ENCODE data around the gene IRS4. TPM values are rescaled to one million over a fixed set of nuclear protein-coding genes. Genes with fewer than 3 reads are reported as not detected.

IRS4 gene
- total RNA-seq, 4 donors from 2014 or later: 0.07 to 1.4 (median 1.0) TPM

DNA sequence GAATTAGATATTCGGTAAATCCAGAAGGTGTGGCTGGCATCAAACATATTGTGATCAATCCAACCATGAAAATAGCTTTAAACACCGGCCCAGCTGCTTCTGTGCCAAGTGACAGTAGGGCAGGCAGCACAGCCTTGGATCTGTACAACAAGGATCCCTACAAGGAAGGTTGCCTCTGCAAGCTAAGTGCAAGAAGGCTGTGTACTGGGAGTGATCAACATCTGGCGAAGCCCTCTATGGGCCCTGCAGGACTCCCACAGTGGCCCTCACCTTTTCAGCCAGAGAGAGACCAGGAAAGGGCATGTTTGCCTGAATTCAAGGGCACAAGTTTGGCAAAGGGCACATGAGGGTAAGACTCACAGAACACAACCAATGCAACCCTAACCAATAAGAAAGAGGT lies 9.6 kb downstream of the IRS4 start:
- no peak for DNase-seq (ENCODE audit: low spot score in 2 of 2)
- WGBS, 2 donors: 61 to 64% methylated on average over 3 of the region's 3 CpGs
- intact Hi-C loops (cut with DNase I; ENCODE audit: low total_unique reads): no loop called here
- TF ChIP-seq POLR2A (IDR thresholded peaks at IDR 0.05): no peak
- TF ChIP-seq, protein P1, sequence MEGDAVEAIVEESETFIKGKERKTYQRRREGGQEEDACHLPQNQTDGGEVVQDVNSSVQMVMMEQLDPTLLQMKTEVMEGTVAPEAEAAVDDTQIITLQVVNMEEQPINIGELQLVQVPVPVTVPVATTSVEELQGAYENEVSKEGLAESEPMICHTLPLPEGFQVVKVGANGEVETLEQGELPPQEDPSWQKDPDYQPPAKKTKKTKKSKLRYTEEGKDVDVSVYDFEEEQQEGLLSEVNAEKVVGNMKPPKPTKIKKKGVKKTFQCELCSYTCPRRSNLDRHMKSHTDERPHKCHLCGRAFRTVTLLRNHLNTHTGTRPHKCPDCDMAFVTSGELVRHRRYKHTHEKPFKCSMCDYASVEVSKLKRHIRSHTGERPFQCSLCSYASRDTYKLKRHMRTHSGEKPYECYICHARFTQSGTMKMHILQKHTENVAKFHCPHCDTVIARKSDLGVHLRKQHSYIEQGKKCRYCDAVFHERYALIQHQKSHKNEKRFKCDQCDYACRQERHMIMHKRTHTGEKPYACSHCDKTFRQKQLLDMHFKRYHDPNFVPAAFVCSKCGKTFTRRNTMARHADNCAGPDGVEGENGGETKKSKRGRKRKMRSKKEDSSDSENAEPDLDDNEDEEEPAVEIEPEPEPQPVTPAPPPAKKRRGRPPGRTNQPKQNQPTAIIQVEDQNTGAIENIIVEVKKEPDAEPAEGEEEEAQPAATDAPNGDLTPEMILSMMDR (IDR thresholded peaks at IDR 0.05): no peak
- no peak overlapping the region for H3K4me3 ChIP-seq (ENCODE audit: low read depth, poor library complexity, severe bottlenecking)

DNA sequence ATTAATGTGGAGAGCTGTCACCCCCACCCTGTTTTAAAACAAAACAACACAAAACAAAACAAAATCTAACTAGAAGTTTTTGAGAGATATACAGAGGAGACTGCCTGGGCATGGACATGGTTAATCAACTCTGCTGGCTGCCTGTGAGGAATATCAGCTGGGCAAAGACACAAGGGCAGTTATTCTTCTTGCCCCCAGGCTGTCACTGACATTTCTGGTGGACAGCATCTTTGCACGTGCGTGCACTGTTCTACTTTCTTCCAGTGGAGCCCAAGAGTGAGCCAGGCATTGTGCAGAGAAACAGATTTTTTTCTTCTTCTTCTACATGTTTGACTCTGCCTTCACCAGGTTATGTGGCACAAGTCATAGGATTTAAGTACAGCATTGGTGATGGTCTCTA lies 13.8 kb downstream of the IRS4 start:
- no peak overlapping the region for H3K4me3 ChIP-seq (ENCODE audit: low read depth, poor library complexity, severe bottlenecking)
- WGBS, 2 donors: 31 to 75% methylated on average over 2 of the region's 2 CpGs
- intact Hi-C loops (cut with DNase I; ENCODE audit: low total_unique reads): no loop called here
- DNase-seq (ENCODE audit: low spot score in 2 of 2): no peak
- no peak for TF ChIP-seq POLR2A (IDR thresholded peaks at IDR 0.05)
- TF ChIP-seq, protein P1 (IDR thresholded peaks at IDR 0.05): no peak

DNA sequence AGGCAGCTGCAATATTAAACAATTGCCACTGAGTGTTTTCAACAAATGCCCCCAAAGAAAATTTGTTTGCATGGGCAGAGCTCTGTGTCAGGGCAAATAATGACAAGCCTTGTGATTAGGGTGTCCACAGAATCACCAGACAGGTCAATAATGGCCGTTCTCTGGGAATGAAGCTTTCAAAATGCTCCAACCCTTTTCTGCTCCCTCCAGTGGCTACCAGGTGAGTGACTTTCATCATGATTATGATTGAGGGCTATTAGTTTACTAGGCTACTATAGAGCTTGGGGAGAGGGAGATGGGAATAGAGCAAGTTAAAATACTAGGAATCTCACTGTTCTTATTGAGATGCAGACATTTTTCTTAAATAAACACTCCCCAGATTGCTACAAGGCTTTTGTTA lies 23.5 kb downstream of the IRS4 start:
- no peak for DNase-seq (ENCODE audit: low spot score in 2 of 2)
- no peak overlapping the region for H3K4me3 ChIP-seq (ENCODE audit: low read depth, poor library complexity, severe bottlenecking)
- WGBS, 2 donors: 69 to 89% methylated on average over 1 of the region's 1 CpG
- TF ChIP-seq, protein P1 (IDR thresholded peaks at IDR 0.05): no peak
- no peak for TF ChIP-seq POLR2A (IDR thresholded peaks at IDR 0.05)
- intact Hi-C loops (cut with DNase I; ENCODE audit: low total_unique reads): no loop called here

DNA sequence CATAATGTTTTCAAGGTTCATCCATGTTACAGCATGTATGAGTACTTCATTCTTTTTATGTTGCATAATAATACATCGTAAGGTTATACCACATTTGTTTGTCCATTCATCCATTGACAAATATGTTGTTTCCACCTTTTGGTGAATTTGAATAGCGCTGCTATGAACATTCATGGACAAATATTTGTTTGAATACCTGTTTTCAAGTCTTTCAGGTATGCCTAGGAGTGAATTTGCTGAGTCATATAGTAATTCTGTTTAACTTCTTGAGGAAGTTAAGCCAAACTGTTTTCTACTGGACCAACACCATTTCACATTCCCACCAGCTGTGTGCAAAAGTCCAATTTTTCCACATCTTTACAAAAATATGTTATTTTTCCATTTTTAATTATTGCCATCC lies 31.5 kb downstream of the IRS4 start:
- no peak overlapping the region for H3K4me3 ChIP-seq (ENCODE audit: low read depth, poor library complexity, severe bottlenecking)
- WGBS, 2 donors: 68 to 75% methylated on average over 2 of the region's 2 CpGs
- DNase-seq (ENCODE audit: low spot score in 2 of 2): no peak
- TF ChIP-seq, protein P1 (IDR thresholded peaks at IDR 0.05): no peak
- intact Hi-C loops (cut with DNase I; ENCODE audit: low total_unique reads): no loop called here

DNA sequence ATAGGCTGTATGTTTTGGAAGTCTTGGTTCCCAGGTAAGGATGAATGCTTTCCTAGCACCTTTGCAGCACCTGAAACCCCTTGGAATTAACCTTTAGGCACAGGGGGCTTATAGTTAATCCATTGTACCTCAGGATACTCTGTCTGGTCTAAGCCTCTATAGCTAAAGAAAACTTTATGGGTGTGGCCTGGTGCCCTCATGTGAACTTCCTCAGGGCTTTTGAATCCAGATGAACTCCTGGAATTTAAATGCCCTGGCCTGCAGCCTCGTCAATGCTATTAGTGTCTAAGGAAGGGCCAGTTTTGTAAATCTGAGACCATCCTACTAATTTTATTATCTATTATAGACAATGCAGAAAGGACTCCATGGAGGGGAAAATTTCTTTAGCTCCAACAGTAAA lies 33.8 kb downstream of the IRS4 start:
- TF ChIP-seq, protein P1 (IDR thresholded peaks at IDR 0.05): no peak
- no peak for DNase-seq (ENCODE audit: low spot score in 2 of 2)
- no peak overlapping the region for H3K4me3 ChIP-seq (ENCODE audit: low read depth, poor library complexity, severe bottlenecking)
- intact Hi-C loops (cut with DNase I; ENCODE audit: low total_unique reads): no loop called here
- 5 to 13% methylated on average over 1 of the region's 1 CpG for WGBS, 2 donors

DNA sequence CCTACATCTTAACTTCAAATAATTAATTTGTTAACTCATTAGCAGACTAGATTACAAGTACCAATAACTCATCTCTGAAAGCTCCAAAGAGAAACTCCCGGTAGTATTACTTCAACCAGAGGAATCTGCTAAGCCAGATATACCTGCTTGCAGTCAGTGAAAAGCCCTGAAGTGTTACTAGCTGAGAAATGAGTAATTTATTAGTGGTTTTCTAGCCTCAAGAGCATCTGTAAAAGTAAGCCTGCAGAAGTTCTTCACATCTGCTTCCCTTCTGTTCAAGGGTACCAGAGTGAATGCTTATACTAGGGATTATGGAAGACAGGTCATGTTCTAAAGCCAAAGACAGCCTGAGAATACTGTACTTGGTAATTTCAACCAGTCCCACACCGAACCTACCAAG lies 34.7 kb downstream of the IRS4 start:
- intact Hi-C loops (cut with DNase I; ENCODE audit: low total_unique reads): no loop called here
- 52 to 55% methylated on average over 2 of the region's 2 CpGs for WGBS, 2 donors
- no peak for TF ChIP-seq POLR2A (IDR thresholded peaks at IDR 0.05)
- TF ChIP-seq, protein P1 (IDR thresholded peaks at IDR 0.05): no peak
- no peak for DNase-seq (ENCODE audit: low spot score in 2 of 2)
- H3K4me3 ChIP-seq (ENCODE audit: low read depth, poor library complexity, severe bottlenecking): no peak overlapping the region

Data from lower leg skin (tissue), 4 donors.